HG02943 (cell line): ENCODE results near the gene TLX3.
"Not testable (repeated sequence)": the region's sequence is repeated elsewhere in the genome, so short reads cannot be mapped to it uniquely, and the experiment has no call there.

ENCODE experiments used
- ATAC-seq: cut with Tn5 transposase; IDR thresholded peaks from one replicate; pipeline ENCODE4 v1.9.1; 2021; ENCODE audit warnings: mild to moderate bottlenecking, low read depth, moderate library complexity; ENCODE audit not compliant: unreplicated experiment

The TLX3 gene

GRCh38 chr5:171322527-171322926 lies 13.5 kb downstream of the TLX3 start:
- no peak for ATAC-seq

GRCh38 chr5:171323007-171323406 lies 14.0 kb downstream of the TLX3 start:
- ATAC-seq: no peak

GRCh38 chr5:171323806-171324632 lies 15.0 kb downstream of the TLX3 start:
- ATAC-seq: no peak

GRCh38 chr5:171330021-171330420 lies 21.0 kb downstream of the TLX3 start:
- no peak for ATAC-seq

GRCh38 chr5:171335616-171336015 lies 26.6 kb downstream of the TLX3 start:
- no peak for ATAC-seq

- no peak for ATAC-seq
Observed at GRCh38 chr5:171336521-171337209, 27.6 kb downstream of the TLX3 start.

GRCh38 chr5:171337210-171337569 lies 28.1 kb downstream of the TLX3 start:
- no peak for ATAC-seq

GRCh38 chr5:171340042-171340441 lies 31.0 kb downstream of the TLX3 start:
- ATAC-seq: no peak

GRCh38 chr5:171340491-171340890 lies 31.4 kb downstream of the TLX3 start:
- no peak for ATAC-seq

- ATAC-seq: no peak
Observed at GRCh38 chr5:171342362-171343111, 33.5 kb downstream of the TLX3 start.

GRCh38 chr5:171344936-171345608 lies 36.0 kb downstream of the TLX3 start:
- ATAC-seq: no peak

- no peak for ATAC-seq
Observed at GRCh38 chr5:171351536-171352073, 42.6 kb downstream of the TLX3 start.

- peak; percentile 85 for ATAC-seq
Observed at GRCh38 chr5:171355302-171355724, 46.3 kb downstream of the TLX3 start.

- ATAC-seq: no peak
Observed at GRCh38 chr5:171357843-171358242, 48.8 kb downstream of the TLX3 start.

- ATAC-seq: not testable (repeated sequence)
Observed at GRCh38 chr5:171361151-171361550, 52.1 kb downstream of the TLX3 start.
